GM08714 (cell line): ENCODE measurements around the gene ARHGAP22.

ENCODE experiments used
- H3K4me3 ChIP-seq: fragments of 200-500 bp; sonication (Bioruptor generic); 2 replicates; pipeline ENCODE4 v1.5.1; 2014; ENCODE audit warnings: mild to moderate bottlenecking, low read length, inconsistent platforms
- ZNF274 ChIP-seq: IDR thresholded peaks from 2 replicates; pipeline ENCODE4 v1.6.1; 2012; ENCODE audit warnings: mild to moderate bottlenecking, low read depth, low read length

Gene ARHGAP22

GRCh38 chr10:48594803-48595538 lies 9.9 kb downstream of the ARHGAP22 start:
- H3K4me3 ChIP-seq: no peak overlapping the region
- no peak for TF ChIP-seq ZNF274

- no peak for TF ChIP-seq ZNF274
- no peak overlapping the region for H3K4me3 ChIP-seq
Measured at GRCh38 chr10:48594371-48594770, 10.5 kb downstream of the ARHGAP22 start.

GRCh38 chr10:48592346-48592745 lies 12.5 kb downstream of the ARHGAP22 start:
- no peak for TF ChIP-seq ZNF274
- no peak overlapping the region for H3K4me3 ChIP-seq

GRCh38 chr10:48590945-48591344 lies 13.9 kb downstream of the ARHGAP22 start:
- no peak overlapping the region for H3K4me3 ChIP-seq
- TF ChIP-seq ZNF274: no peak

DNA sequence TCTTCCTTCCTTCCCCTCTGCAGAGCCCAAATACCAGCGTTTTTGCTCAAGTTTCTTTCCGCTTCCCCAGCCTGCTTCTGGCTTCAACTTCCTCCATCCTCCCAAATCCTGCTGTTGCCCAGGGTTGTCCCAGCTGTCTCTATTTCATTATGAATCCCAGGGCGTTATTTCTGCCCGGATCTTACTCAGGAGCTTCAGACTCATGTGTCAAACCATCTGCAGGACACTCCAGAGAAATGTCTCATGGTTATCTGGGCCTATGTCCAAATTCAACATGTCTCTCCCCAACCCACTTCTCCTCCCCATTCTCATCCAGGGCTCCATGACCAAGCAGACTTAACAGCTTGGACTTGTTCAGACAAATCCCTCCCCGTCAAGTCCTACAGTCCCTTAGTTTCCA lies 15.6 kb downstream of the ARHGAP22 start:
- no peak for TF ChIP-seq ZNF274
- no peak overlapping the region for H3K4me3 ChIP-seq

DNA sequence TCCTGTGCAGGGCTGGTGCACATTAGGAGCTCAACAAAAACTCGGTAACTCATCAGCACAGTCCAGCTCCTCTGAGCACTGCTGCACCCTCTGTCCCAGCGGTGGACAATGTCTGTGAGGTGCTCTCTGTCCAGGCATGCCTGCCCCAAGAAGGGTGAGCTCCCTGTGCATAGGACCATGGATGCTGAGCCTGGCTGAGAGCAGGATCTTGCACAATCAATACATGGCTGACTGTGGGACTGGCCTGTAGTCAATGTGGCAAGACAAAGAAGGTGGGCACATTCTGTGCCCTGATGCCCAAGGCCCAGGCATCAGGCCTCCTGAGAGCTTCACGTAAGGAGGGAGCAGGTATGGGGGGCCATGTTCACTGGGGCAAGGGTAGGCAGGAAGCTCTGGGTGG lies 17.1 kb downstream of the ARHGAP22 start:
- no peak for TF ChIP-seq ZNF274
- no peak overlapping the region for H3K4me3 ChIP-seq

GRCh38 chr10:48587101-48587500 lies 17.8 kb downstream of the ARHGAP22 start:
- no peak for TF ChIP-seq ZNF274
- no peak overlapping the region for H3K4me3 ChIP-seq

DNA sequence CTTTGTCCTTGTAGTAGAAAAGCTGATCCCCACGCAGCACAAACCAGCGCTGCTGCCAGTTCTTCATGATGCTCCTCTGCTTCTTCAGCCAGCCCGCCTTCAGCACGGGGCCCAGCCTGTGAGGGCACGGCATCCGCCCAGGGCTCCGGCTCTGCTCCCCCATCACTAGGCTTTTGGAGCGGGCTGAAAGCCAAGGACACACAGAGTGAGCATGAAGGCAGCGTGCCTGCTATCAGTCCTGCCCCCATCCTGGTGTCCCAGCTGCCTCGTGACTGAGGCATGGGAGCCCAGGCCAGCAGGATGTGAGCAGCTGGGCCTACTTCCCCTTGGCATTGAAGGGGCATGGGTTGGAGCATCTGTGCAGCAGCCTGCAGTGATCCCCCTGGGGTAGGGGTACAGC lies 21.9 kb downstream of the ARHGAP22 start:
- no peak overlapping the region for H3K4me3 ChIP-seq
- no peak for TF ChIP-seq ZNF274

DNA sequence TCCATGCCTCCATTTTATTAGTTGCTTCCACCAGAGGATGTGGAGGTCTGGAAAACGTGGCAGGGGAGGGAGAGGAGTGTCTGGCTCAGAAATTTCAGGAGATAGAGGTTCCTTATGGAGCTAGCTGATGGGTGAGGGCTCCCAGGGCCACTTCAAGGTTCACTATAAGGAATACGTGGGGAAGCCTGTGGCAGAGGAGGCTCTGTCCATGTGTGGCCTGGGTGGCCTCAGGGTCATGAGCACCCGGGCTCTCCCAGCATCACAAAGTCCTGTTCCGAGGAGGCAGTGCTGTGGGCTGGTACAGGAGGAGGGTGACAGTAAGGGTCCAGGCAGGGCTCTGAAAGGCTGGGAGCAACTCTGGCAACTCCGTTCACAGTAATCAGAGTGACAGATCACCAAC lies 24.6 kb downstream of the ARHGAP22 start:
- no peak overlapping the region for H3K4me3 ChIP-seq
- no peak for TF ChIP-seq ZNF274

DNA sequence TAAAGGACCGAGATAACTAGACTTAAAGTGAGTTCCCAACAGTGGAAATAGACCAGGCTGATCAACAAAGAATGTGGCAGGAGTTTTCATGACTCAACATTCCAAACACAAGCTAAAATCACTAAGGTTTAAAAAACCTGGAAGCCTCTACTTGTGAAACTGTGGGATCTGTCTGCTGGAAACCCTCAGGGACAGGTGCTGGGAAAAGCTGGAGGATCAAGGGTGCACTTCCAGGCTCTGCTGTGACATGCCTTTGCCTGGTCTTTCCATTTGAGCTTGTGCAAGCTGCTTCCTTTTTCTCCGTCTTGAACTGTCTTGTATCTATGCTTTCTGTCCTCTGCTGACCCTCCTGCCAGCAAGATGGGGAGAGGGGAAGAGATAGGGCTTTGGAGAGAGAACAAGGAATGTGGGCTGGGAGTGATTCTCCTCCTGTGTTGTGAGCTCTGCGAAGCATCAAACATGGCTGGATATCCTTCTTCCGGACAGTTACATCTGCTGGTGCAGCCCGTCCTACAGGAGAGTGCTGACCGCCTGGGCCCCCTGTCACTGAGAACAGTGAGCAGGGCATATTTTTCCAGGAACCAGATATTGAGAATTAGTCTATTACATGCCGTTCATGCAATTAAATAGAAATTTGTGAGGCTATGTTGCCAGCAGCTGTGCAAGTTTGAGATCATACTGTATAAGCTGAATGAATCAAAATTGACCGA lies 25.5 kb downstream of the ARHGAP22 start:
- no peak overlapping the region for H3K4me3 ChIP-seq
- TF ChIP-seq ZNF274: no peak

GRCh38 chr10:48577158-48577557 lies 27.7 kb downstream of the ARHGAP22 start:
- no peak overlapping the region for H3K4me3 ChIP-seq
- no peak for TF ChIP-seq ZNF274

DNA sequence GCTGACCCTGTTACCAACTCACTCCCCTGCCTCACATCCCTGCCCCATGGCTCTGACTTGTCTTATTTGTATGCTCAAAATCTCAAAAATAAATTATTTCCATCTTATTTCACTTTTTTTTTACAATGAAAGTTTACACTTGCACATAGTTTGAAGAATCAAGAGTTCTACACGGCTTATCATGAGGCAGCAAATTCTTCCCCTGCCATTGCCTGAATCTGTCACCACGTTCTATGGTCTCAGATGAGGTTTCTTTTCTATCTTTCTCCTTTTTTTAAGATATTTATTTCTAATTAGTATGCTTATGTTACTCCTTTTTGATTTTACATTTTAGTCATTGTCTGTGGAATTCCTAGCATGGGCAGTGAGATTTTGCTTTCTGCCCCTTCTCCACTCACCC lies 28.4 kb downstream of the ARHGAP22 start:
- no peak for TF ChIP-seq ZNF274
- H3K4me3 ChIP-seq: no peak overlapping the region

DNA sequence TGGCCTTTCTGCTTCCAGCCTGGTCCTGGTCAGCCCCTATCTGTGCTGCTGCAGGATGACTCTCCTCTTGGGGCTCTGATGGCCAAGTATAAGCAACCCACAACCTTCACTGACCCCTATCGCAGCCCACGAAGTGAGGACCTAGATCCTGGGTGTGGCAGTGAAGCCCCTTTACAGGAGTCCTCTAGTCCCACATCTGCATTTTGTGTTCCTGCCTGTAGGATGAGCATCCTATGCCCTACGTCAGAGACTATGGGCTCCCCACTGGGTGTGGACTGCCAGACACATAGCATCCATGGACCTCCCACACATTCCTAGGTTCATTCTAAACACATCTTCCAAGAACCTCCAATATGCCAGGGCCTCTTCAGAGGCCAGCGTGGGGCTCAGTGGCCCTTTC lies 29.0 kb downstream of the ARHGAP22 start:
- TF ChIP-seq ZNF274: no peak
- H3K4me3 ChIP-seq: no peak overlapping the region

GRCh38 chr10:48574817-48575380 lies 30.0 kb downstream of the ARHGAP22 start:
- TF ChIP-seq ZNF274: no peak
- no peak overlapping the region for H3K4me3 ChIP-seq

DNA sequence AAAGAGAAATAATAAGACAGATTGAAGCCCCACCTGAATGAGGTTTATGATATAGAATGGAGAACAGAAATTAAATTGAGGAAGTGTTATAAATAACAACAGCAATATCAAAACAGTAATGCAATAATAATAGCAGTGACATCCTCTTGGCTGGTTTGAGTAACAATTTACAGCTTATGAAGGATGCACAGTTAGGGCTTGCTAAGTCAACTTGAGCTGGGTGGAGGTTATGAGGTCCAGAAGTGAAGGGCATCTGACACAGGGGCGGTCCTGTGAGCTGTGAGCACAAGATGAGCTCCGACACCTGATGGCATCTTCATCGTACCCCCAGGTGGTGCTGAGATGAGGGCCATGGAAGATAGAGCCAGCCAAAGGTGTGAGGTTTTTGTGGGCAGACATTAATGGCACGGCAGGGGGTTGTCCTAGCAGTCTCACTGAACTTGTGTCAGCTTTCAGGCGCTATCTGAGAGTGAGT lies 30.5 kb downstream of the ARHGAP22 start:
- H3K4me3 ChIP-seq: no peak overlapping the region
- TF ChIP-seq ZNF274: no peak
